Measurements from ENCODE around the gene KRT12. TPM values are rescaled to one million over a fixed set of nuclear protein-coding genes. Genes with fewer than 3 reads are reported as not detected.

KRT12 gene
- total and polyA plus RNA-seq, 4 donors: not detected

DNA sequence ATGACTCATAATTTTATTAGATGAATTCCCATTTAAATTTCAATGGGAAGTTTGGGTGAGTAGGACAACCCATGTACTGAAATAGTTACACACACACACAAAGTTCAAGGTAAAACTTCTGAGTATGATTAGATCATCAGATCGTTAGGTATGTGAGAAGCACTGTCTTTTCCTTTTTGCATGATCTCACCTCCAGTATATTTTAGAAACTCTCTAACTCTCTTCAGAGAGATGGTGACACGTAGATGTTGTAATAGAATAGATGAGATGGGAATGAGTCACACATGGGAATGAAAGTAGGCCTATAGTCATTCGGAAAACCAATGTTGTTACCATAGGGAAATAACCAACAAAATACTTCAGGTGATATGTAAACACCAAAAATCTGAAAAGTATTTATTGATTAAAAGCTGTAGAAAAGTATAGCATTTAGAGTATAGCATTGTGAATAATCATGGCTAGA lies 48.2 kb upstream of the KRT12 start:
- Histone ChIP-seq H3K9ac (ENCODE audit: low read depth in 1 of 2, low read length in 2 of 2) (no peak overlapping the region), H3K27me3 (ENCODE audit: control insufficient read depth in 4 of 4, insufficient read depth in 4 of 4, low read length in 3 of 4) (peaks cover 0 to 4% (median 0%) of the 10 kb centered on the region in 4 donors), H3K4me3 (ENCODE audit: low read depth in 1 of 3, low read length in 3 of 3) (no peak overlapping the region), H3K4me1 (ENCODE audit: control insufficient read depth in 4 of 4, insufficient read depth in 4 of 4, low read length in 3 of 4) (no peaks in the 10 kb centered on the region), H3K27ac (ENCODE audit: low read depth in 1 of 2, low read length in 2 of 2) (no peak overlapping the region), H3K36me3 (ENCODE audit: control insufficient read depth in 4 of 4, insufficient read depth in 3 of 4, low read depth in 1 of 4, low read length in 3 of 4) (no peaks in the 10 kb centered on the region), H3K9me3 (ENCODE audit: control insufficient read depth in 4 of 4, low read length in 3 of 4) (no peaks in the 10 kb centered on the region)
- TF ChIP-seq, protein P1, sequence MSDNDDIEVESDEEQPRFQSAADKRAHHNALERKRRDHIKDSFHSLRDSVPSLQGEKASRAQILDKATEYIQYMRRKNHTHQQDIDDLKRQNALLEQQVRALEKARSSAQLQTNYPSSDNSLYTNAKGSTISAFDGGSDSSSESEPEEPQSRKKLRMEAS (IDR thresholded peaks at IDR 0.05): no peak
- TF ChIP-seq FOXA1 (IDR thresholded peaks at IDR 0.05): no peak
- no peak for TF ChIP-seq TAF1 (conservative IDR thresholded peaks at IDR 0.05)
- no peak for TF ChIP-seq RXRA (IDR thresholded peaks at IDR 0.05)
- 73% methylated on average over 3 of the region's 3 CpGs for WGBS
- no peak for DNase-seq (ENCODE audit: low spot score)

- Histone ChIP-seq H3K9ac (ENCODE audit: low read depth in 1 of 2, low read length in 2 of 2) (no peak overlapping the region), H3K9me3 (ENCODE audit: control insufficient read depth in 4 of 4, low read length in 3 of 4) (no peaks in the 10 kb centered on the region), H3K27ac (ENCODE audit: low read depth in 1 of 2, low read length in 2 of 2) (no peak overlapping the region), H3K4me3 (ENCODE audit: low read depth in 1 of 3, low read length in 3 of 3) (no peak overlapping the region), H3K27me3 (ENCODE audit: control insufficient read depth in 4 of 4, insufficient read depth in 4 of 4, low read length in 3 of 4) (peaks cover 0 to 4% (median 0%) of the 10 kb centered on the region in 4 donors), H3K36me3 (ENCODE audit: control insufficient read depth in 4 of 4, insufficient read depth in 3 of 4, low read depth in 1 of 4, low read length in 3 of 4) (no peaks in the 10 kb centered on the region), H3K4me1 (ENCODE audit: control insufficient read depth in 4 of 4, insufficient read depth in 4 of 4, low read length in 3 of 4) (no peaks in the 10 kb centered on the region)
- no peak for DNase-seq (ENCODE audit: low spot score)
- no peak for TF ChIP-seq EGR1 (IDR thresholded peaks at IDR 0.05; ENCODE audit: low read depth in 2 of 2)
- TF ChIP-seq, protein P1 (IDR thresholded peaks at IDR 0.05): no peak
- TF ChIP-seq TAF1 (conservative IDR thresholded peaks at IDR 0.05): no peak
- TF ChIP-seq JUND (IDR thresholded peaks at IDR 0.05): no peak
- WGBS: 64% methylated on average over 3 of the region's 3 CpGs
Observed at GRCh38 chr17:40914075-40914855, 47.2 kb upstream of the KRT12 start.

- DNase-seq (ENCODE audit: low spot score): no peak
- H3K36me3 ChIP-seq (ENCODE audit: control insufficient read depth in 4 of 4, insufficient read depth in 3 of 4, low read depth in 1 of 4, low read length in 3 of 4): no peaks in the 10 kb centered on the region
- H3K9me3 ChIP-seq (ENCODE audit: control insufficient read depth in 4 of 4, low read length in 3 of 4): no peaks in the 10 kb centered on the region
- H3K4me3 ChIP-seq (ENCODE audit: low read depth in 1 of 3, low read length in 3 of 3): no peak overlapping the region
- TF ChIP-seq HNF4G (IDR thresholded peaks at IDR 0.05) (no peak), SP1 (IDR thresholded peaks at IDR 0.05) (no peak), HNF4A (conservative IDR thresholded peaks at IDR 0.05) (no peak)
- TF ChIP-seq, protein P1 (IDR thresholded peaks at IDR 0.05): no peak
- TF ChIP-seq, protein P2, sequence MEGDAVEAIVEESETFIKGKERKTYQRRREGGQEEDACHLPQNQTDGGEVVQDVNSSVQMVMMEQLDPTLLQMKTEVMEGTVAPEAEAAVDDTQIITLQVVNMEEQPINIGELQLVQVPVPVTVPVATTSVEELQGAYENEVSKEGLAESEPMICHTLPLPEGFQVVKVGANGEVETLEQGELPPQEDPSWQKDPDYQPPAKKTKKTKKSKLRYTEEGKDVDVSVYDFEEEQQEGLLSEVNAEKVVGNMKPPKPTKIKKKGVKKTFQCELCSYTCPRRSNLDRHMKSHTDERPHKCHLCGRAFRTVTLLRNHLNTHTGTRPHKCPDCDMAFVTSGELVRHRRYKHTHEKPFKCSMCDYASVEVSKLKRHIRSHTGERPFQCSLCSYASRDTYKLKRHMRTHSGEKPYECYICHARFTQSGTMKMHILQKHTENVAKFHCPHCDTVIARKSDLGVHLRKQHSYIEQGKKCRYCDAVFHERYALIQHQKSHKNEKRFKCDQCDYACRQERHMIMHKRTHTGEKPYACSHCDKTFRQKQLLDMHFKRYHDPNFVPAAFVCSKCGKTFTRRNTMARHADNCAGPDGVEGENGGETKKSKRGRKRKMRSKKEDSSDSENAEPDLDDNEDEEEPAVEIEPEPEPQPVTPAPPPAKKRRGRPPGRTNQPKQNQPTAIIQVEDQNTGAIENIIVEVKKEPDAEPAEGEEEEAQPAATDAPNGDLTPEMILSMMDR (IDR thresholded peaks at IDR 0.05; ENCODE audit: low read depth, low read length, missing input control): no peak
- peaks cover 0 to 4% (median 0%) of the 10 kb centered on the region in 4 donors for H3K27me3 ChIP-seq (ENCODE audit: control insufficient read depth in 4 of 4, insufficient read depth in 4 of 4, low read length in 3 of 4)
- H3K4me1 ChIP-seq (ENCODE audit: control insufficient read depth in 4 of 4, insufficient read depth in 4 of 4, low read length in 3 of 4): no peaks in the 10 kb centered on the region
- no peak overlapping the region for H3K9ac ChIP-seq (ENCODE audit: low read depth in 1 of 2, low read length in 2 of 2)
- H3K27ac ChIP-seq (ENCODE audit: low read depth in 1 of 2, low read length in 2 of 2): no peak overlapping the region
- 90% methylated on average over 13 of the region's 13 CpGs for WGBS
Observed at GRCh38 chr17:40912486-40913210, 45.6 kb upstream of the KRT12 start.

Measured in liver (tissue), 9 donors.